NCI-H226 (cell line): Measurements from ENCODE around the gene MAGEA11.
"Not testable (repeated sequence)": the region's sequence is repeated elsewhere in the genome, so short reads cannot be mapped to it uniquely, and the experiment has no call there.

Experiments used
- DNase-seq: peaks from one replicate; pipeline ENCODE4 v3.0.0-alpha.2; 2015

MAGEA11 gene, protein sequence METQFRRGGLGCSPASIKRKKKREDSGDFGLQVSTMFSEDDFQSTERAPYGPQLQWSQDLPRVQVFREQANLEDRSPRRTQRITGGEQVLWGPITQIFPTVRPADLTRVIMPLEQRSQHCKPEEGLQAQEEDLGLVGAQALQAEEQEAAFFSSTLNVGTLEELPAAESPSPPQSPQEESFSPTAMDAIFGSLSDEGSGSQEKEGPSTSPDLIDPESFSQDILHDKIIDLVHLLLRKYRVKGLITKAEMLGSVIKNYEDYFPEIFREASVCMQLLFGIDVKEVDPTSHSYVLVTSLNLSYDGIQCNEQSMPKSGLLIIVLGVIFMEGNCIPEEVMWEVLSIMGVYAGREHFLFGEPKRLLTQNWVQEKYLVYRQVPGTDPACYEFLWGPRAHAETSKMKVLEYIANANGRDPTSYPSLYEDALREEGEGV

GRCh38 chrX:149711545-149712236 lies at the start of gene MAGEA11:
Gene MAGEA11, plus strand, starts transcription at chrX:149712060. Its CDS starts 1,100 bp downstream, at chrX:149713160.
- no peak for DNase-seq

DNA sequence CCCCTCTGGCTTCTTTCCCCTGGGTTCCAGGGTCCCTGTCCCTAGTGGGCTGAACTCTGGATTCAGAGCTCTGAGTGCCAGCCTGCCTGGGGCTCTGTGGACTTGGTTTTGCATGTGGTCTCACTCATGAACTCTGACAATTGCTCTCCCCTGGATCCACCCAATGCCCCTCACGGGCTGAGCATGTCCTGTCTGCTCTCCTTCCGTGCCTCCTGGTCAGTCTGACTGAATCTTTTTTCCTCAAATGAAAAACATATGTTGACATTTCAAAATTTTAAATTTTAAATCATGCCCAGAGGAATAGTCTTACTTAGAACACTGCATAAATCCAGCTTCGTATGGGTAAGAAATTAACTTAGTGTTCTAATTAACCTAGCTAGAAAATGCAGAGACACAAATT lies 36.8 kb upstream of the MAGEA11 start:
- DNase-seq: not testable (repeated sequence)

GRCh38 chrX:149675554-149675953 lies 36.3 kb upstream of the MAGEA11 start:
- DNase-seq: not testable (repeated sequence)

DNA sequence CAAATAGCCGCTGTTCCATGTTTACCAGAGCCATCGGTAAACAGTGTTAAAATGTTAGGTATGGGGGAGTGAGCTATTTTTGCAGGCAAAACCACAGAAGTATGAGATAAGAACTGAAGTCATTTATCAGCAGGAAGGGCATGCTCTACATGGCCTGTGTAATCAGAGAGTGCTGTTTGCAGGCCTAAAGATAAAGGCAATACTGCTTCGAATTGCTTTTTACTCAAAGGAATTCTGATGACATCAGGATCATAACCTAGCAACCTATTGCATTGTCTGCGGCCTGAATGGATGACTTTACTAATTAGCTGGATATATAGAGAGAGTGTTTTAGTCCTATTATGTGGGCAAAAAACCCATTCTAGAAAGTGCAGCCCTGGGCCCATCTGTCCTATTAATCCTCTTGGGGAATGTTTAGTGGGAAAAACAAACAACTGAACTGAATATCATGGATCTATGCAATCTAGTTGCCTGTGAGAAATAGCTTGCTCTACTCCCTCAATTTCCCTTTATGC lies 32.6 kb upstream of the MAGEA11 start:
- DNase-seq: not testable (repeated sequence)

DNA sequence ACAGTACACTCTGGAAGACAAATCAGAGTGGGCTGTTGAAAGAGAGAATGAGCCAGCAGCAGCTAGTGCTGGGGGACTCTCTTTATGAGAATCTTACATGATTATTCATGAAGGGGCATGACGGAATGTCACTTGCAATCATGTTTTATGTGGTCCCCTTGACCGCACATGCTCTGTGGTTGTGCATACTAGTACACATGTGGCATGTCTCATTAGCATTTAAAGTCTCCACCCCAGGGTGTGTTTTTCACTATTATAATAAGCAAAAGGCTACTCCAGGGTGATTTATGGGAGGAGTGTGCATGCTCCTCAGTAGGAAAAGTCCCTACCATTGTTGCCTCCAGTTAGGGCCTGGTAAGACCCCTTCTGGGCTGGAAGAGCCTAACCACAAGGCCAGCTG lies 30.7 kb upstream of the MAGEA11 start:
- no peak for DNase-seq

GRCh38 chrX:149682031-149682430 lies 29.8 kb upstream of the MAGEA11 start:
- DNase-seq: no peak

DNA sequence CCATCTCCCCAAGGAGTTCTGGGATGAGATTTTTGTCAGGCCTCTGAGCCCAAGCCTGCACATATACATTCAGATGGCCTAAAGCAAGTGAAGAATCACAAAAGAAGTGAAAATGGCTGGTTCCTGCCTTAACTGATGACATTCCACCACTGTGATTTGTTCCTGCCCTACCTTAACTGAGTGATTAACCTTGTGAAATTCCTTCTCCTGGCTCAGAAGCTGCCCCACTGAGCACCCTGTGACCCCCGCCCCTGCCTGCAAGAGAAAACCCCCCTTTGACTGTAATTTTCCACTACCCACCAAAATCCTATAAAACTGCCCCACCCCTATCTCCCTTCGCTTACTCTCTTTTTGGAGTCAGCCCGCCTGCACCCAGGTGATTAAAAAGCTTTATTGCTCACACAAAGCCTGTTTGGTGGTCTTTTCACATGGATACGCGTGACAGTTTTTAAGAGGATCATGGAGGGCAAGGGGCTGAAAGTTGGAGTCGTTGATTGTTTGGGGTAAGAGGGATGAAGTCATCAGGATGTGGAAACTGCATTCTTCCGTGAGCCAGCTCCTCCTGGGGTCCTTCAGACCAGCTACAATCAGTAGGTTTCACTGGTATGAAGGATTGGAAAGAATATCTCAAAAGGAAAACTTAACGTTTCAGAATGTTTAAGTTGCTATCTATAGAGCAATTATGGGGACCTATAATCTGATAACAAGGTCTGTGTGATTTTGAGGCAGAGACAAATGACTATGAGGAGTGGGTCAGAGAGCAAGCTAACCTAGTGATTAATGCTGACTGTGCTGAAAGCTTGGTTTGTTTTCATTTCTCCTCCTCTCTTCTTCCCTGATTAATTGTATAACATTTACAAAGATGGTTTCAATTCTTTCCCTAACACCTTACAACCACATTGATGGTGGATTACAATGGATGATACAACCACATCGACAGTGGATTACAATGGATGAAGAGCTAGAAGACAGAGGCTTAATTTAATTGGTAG lies 28.6 kb upstream of the MAGEA11 start:
- no peak for DNase-seq

- DNase-seq: no peak
These were observed 27.7 kb upstream of the MAGEA11 start for GRCh38 chrX:149683966-149684730.

GRCh38 chrX:149687991-149688390 lies 23.9 kb upstream of the MAGEA11 start:
- no peak for DNase-seq

DNA sequence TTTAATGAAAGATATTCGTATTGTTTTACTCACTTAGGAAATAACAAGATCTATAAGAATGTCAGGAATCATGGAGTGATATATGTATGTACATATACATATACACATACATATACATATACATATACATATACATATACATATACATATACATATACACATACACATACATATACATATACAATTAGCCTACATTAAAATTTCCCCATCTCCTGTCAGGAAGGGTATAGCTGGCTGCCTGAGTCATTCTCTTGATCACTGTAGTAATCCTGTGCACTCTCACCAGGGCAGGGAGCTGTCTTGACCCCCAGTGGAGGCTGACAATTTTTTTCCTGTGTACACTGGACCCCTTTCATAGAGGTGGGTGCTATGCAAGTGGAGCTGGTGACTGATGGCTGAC lies 23.3 kb upstream of the MAGEA11 start:
- no peak for DNase-seq

GRCh38 chrX:149691794-149692193 lies 20.1 kb upstream of the MAGEA11 start:
- no peak for DNase-seq

DNA sequence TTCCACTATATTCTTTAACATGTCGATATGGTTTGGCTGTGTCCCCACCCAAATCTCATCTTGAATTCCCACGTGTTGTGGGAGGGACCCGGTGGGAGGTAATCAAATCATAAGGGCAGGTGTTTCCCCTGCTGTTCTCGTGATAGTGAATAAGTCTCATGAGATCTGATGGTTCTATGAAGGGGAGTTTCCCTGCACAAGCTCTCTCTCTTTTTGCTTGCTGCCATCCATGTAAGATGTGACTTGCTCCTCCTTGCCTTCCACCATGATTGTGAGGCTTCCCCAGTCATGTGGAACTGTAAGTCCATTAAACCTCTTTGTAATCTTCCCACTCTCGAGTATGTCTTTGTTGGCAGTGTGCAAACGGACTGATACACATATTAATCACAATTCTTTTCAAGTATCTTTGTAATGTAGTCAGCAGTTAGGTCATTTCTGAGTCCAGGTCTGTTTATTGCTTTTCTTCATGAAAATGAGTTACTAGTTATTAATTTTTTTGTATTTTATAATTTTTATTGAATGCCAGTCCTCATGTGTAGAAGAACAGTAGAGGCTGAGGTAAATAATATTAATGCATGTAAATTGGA lies 19.1 kb upstream of the MAGEA11 start:
- not testable (repeated sequence) for DNase-seq

- DNase-seq: no peak
These were observed 12.1 kb upstream of the MAGEA11 start for GRCh38 chrX:149699761-149700160.

- no peak for DNase-seq
These were observed 7.2 kb upstream of the MAGEA11 start for GRCh38 chrX:149704664-149705063.

- no peak for DNase-seq
These were observed 4.5 kb upstream of the MAGEA11 start for GRCh38 chrX:149707147-149707901.

DNA sequence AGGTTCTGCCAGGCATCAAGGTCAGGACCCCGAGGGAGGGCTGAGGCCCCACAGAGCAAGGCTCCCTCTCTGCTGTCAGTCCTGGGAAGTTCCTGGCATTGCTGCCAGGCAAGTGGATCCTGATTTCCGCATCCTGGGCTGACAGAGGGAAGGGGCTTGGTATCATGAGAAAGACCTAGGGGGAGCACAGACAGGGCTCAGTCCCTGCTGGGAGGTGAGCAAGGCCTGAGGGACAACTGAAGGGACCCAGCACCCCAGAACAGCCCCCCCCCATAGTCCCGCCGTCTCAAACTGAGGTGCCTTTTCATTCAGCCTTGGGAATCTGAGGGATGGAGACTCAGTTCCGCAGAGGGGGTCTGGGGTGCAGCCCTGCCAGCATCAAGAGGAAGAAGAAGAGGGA lies 971 bp downstream of the MAGEA11 start:
- no peak for DNase-seq

- no peak for DNase-seq
These were observed 1.6 kb downstream of the MAGEA11 start for GRCh38 chrX:149713279-149714050.

DNA sequence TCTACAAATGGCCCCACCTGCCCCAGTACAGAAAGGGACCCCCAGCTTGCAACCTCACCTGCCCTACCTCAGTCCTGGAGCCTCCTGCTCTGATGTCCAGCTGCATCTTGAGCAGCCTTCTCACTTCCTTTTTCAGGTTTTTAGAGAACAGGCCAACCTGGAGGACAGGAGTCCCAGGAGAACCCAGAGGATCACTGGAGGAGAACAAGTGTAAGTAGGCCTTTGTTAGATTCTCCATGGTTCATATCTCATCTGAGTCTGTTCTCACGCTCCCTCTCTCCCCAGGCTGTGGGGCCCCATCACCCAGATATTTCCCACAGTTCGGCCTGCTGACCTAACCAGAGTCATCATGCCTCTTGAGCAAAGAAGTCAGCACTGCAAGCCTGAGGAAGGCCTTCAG lies 3.6 kb downstream of the MAGEA11 start:
- no peak for DNase-seq

DNA sequence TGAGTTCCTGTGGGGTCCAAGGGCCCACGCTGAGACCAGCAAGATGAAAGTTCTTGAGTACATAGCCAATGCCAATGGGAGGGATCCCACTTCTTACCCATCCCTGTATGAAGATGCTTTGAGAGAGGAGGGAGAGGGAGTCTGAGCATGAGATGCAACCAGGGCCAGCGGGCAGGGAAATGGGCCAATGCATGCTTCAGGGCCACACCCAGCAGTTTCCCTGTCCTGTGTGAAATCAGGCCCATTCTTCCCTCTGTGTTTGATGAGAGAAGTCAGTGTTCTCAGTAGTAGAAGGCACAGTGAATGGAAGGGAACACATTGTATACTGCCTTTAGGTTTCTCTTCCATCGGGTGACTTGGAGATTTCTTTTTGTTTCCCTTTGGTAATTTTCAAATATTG lies 4.8 kb downstream of the MAGEA11 start:
- DNase-seq: no peak

- DNase-seq: no peak
These were observed 5.9 kb downstream of the MAGEA11 start for GRCh38 chrX:149717803-149718202.
